IMR-90 (cell line): Measurements from ENCODE around the gene UNC13C. TPM values are rescaled to one million over a fixed set of nuclear protein-coding genes. Genes with fewer than 3 reads are reported as not detected.

ENCODE experiments used
- ATAC-seq: fragments of 200-7000 bp; cut with Tn5 transposase; 2 replicates; pipeline ENCODE4 v1.9.1; 2020; ENCODE audit warnings: low read depth, mild to moderate bottlenecking, moderate library complexity
- BruUV-seq: library from RNA; stranded (reverse); fragments of 400-500 nt; replicated peaks from 2 replicates; lab custom pipeline; 2021; lab: Mats Ljungman, UMichigan
- CTCF ChIA-PET: fragments of 300-600 bp; formaldehyde crosslinking; extraction: SDS; loops from one replicate; lab custom pipeline; 2021; ENCODE audit warnings: antibody characterized with exemption; lab: Yijun Ruan, JAX
- POLR2A ChIA-PET: fragments of 300-600 bp; sonication (Branson Sonifier 250); formaldehyde crosslinking; loops from one replicate; lab custom pipeline; 2022; ENCODE audit warnings: antibody characterized with exemption; ENCODE audit not compliant: unreplicated experiment; lab: Charles Lee
- DNase-seq: peaks from one replicate; pipeline ENCODE4 v3.0.0; 2013
- H2AFZ ChIP-seq: replicated peaks from 2 replicates; pipeline ENCODE3; 2013; ENCODE audit warnings: low read length, mild to moderate bottlenecking; ENCODE audit not compliant: poor library complexity
- H2AK5ac ChIP-seq: 2 replicates; pipeline ENCODE4 v1.6.1; 2013; ENCODE audit warnings: low read depth, low read length, inconsistent platforms
- H2AK9ac ChIP-seq: replicated peaks from 2 replicates; pipeline ENCODE3; 2013; ENCODE audit warnings: mild to moderate bottlenecking, low read depth, low read length, moderate library complexity; ENCODE audit not compliant: poor library complexity
- H2BK120ac ChIP-seq: 2 replicates; pipeline ENCODE4 v1.6.1; 2013; ENCODE audit warnings: low read depth, low read length, inconsistent platforms
- H2BK15ac ChIP-seq: 3 replicates; pipeline ENCODE4 v1.6.1; 2013; ENCODE audit warnings: low read depth, low read length, inconsistent platforms
- H2BK20ac ChIP-seq: 2 replicates; pipeline ENCODE4 v1.6.1; 2013; ENCODE audit warnings: low read depth, mild to moderate bottlenecking, inconsistent platforms, low read length, moderate library complexity
- H2BK5ac ChIP-seq: 2 replicates; pipeline ENCODE4 v1.6.1; 2013; ENCODE audit warnings: mild to moderate bottlenecking, low read depth, low read length, inconsistent platforms; ENCODE audit not compliant: poor library complexity, severe bottlenecking
- H3K14ac ChIP-seq: replicated peaks from 2 replicates; pipeline ENCODE4 v1.6.1; 2013; ENCODE audit warnings: low read depth, low read length, inconsistent platforms
- H3K18ac ChIP-seq: 2 replicates; pipeline ENCODE4 v1.6.1; 2013; ENCODE audit warnings: low read depth, low read length, control low read depth
- H3K23ac ChIP-seq: 2 replicates; pipeline ENCODE4 v1.6.1; 2013; ENCODE audit warnings: low read depth, low read length, inconsistent platforms
- H3K27ac ChIP-seq: 2 replicates; pipeline ENCODE4 v1.5.1; 2013; ENCODE audit warnings: mild to moderate bottlenecking, control low read depth, low read length; ENCODE audit not compliant: insufficient read depth
- H3K27me3 ChIP-seq: 2 replicates; pipeline ENCODE4 v1.6.1; 2013; ENCODE audit warnings: low read length; ENCODE audit not compliant: control insufficient read depth, insufficient read depth
- H3K36me3 ChIP-seq: 2 replicates; pipeline ENCODE4 v1.6.1; 2013; ENCODE audit warnings: low read length, mixed read lengths; ENCODE audit not compliant: control insufficient read depth, insufficient read depth
- H3K4ac ChIP-seq: 2 replicates; pipeline ENCODE4 v1.6.1; 2013; ENCODE audit warnings: low read depth, low read length, inconsistent platforms
- H3K4me1 ChIP-seq: 2 replicates; pipeline ENCODE4 v1.6.1; 2013; ENCODE audit warnings: low read length, mixed read lengths; ENCODE audit not compliant: control insufficient read depth, insufficient read depth
- H3K4me2 ChIP-seq: 2 replicates; pipeline ENCODE4 v1.6.1; 2013; ENCODE audit warnings: low read depth, mild to moderate bottlenecking, control low read depth, low read length, moderate library complexity
- H3K4me3 ChIP-seq: 2 replicates; pipeline ENCODE4 v1.5.1; 2013; ENCODE audit warnings: low read depth, mild to moderate bottlenecking, control low read depth, low read length, moderate library complexity; ENCODE audit not compliant: insufficient read depth
- H3K56ac ChIP-seq: 2 replicates; pipeline ENCODE4 v1.6.1; 2013; ENCODE audit warnings: low read length, inconsistent platforms; ENCODE audit not compliant: insufficient read depth; ENCODE audit errors: extremely low read depth
- H3K79me1 ChIP-seq, 2 experiments: 2 replicates each; pipeline ENCODE4 v1.6.1; 2013; ENCODE audit warnings: low read length in 2 of 2, inconsistent platforms in 1 of 2, low read depth in 1 of 2
- H3K9ac ChIP-seq: 2 replicates; pipeline ENCODE4 v1.6.1; 2013; ENCODE audit warnings: low read depth, low read length, control low read depth
- H3K9me1 ChIP-seq: 2 replicates; pipeline ENCODE4 v1.6.1; 2013; ENCODE audit warnings: low read length, inconsistent platforms; ENCODE audit not compliant: insufficient read depth
- H3K9me3 ChIP-seq: 2 replicates; pipeline ENCODE4 v1.6.1; 2013; ENCODE audit warnings: low read length; ENCODE audit not compliant: control insufficient read depth, insufficient read depth
- H4K20me1 ChIP-seq: 2 replicates; pipeline ENCODE4 v1.6.1; 2013; ENCODE audit warnings: low read length, inconsistent platforms; ENCODE audit not compliant: insufficient read depth
- H4K5ac ChIP-seq: 2 replicates; pipeline ENCODE4 v1.6.1; 2013; ENCODE audit warnings: mild to moderate bottlenecking, low read depth, low read length, control low read depth
- H4K8ac ChIP-seq, 2 experiments: 2 replicates each; pipeline ENCODE4 v1.6.1; 2013; ENCODE audit warnings: low read depth in 2 of 2, low read length in 2 of 2, control low read depth in 1 of 2, inconsistent platforms in 1 of 2
- H4K91ac ChIP-seq: 2 replicates; pipeline ENCODE4 v1.6.1; 2013; ENCODE audit warnings: low read depth, low read length, inconsistent platforms; ENCODE audit not compliant: insufficient read depth
- ELK1 ChIP-seq: fragments of 150-350 bp; IDR thresholded peaks from 2 replicates; pipeline ENCODE4 v1.6.1; 2016; ENCODE audit warnings: low read depth, mild to moderate bottlenecking, low read length, moderate library complexity, borderline replicate concordance
- MAFK ChIP-seq: IDR thresholded peaks from 2 replicates; pipeline ENCODE4 v1.6.1; 2012; ENCODE audit warnings: low read depth, low read length, improper control_type of control experiment
- RFX5 ChIP-seq: IDR thresholded peaks from 2 replicates; pipeline ENCODE4 v1.8.0; 2012; ENCODE audit warnings: low read depth, mild to moderate bottlenecking, low read length, moderate library complexity
- SMC3 ChIP-seq: fragments of 150-350 bp; IDR thresholded peaks from 2 replicates; pipeline ENCODE4 v1.6.1; 2016; ENCODE audit warnings: low read depth, mild to moderate bottlenecking, antibody characterized with exemption, low read length, moderate library complexity
- WGBS, 2 experiments: methylation state at CpG; one replicate each; pipeline versions ENCODE4 v1.1.5 to v1.1.7; 2013; ENCODE audit warnings: missing lambda C conversion rate in 2 of 2; ENCODE audit not compliant: insufficient read length in 1 of 2; ENCODE audit errors: extremely low coverage in 2 of 2; 5-methylcytosine and 5-hydroxymethylcytosine counted together
- dilution Hi-C: fragments of 300-500 bp; cut with HindIII; formaldehyde crosslinking; loops from one replicate; pipeline ENCODE4 v1.14.3; 2018; ENCODE audit warnings: low sequenced_read_pairs; ENCODE audit not compliant: unreplicated experiment
- in situ Hi-C: fragments of 300-500 bp; cut with MboI; formaldehyde crosslinking; loops from 3 replicates; pipeline ENCODE4 v1.14.3; 2019; ENCODE audit warnings: low sequenced_read_pairs, inconsistent platforms, mixed read lengths
- intact Hi-C: fragments of 100-400 bp; cut with micrococcal nuclease; formaldehyde crosslinking; loops from 2 replicates; pipeline ENCODE4 v1.10.0; 2022
- polyA plus RNA-seq, 3 experiments: library from polyadenylated mRNA; depleted of rRNA; stranded (reverse); fragments of >200 nt; gene quantifications; 2 replicates each; pipeline ENCODE4 v1.2.3, GENCODE V29; 2012; ENCODE audit warnings: low replicate concordance in 1 of 3
- total RNA-seq: library from RNA; depleted of rRNA; stranded (reverse); fragments of >200 nt; gene quantifications from 2 replicates; pipeline ENCODE4 v1.2.3, GENCODE V29; 2012

The UNC13C gene
- total and polyA plus RNA-seq, 2 of the 4 experiments (the other 2 are of a cell fraction), result not detected

DNA sequence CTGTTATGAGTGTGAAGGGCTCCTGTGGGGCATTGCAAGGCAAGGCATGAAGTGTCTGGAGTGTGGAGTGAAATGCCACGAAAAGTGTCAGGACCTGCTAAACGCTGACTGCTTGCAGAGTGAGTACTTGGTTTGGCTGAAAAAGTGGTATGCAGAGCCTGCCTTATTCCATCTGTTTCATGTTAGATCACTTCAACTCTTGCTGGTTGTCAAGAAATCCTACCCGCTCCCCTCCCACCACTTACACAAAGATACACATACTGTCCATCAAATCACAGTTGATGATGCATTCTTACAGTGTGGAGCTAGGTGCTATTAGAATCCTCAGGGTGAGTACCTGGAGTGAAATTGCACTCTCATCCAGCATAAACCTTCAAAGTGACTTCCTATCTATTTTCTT lies 272.1 kb downstream of the UNC13C start:
- dilution Hi-C loops (no loop called here), intact Hi-C loops (no loop called here), in situ Hi-C loops (no loop called here)
- H3K27me3 ChIP-seq, result no peaks in the 10 kb centered on the region
- no peak overlapping the region for H3K18ac ChIP-seq
- H3K4me3 ChIP-seq, result no peak overlapping the region
- no peak overlapping the region for H3K27ac ChIP-seq
- H3K4me1 ChIP-seq, result no peaks in the 10 kb centered on the region
- no peak overlapping the region for H2AK5ac ChIP-seq
- H2BK15ac ChIP-seq, result no peak overlapping the region
- TF ChIP-seq MAFK (no peak), SMC3 (no peak), ELK1 (no peak), RFX5 (no peak)
- H3K56ac ChIP-seq, result no peak overlapping the region
- H3K9ac ChIP-seq, result no peak overlapping the region
- H3K23ac ChIP-seq, result no peak overlapping the region
- no TSS peak for BruUV-seq
- H3K14ac ChIP-seq, result no peak overlapping the region
- no peak overlapping the region for H2BK120ac ChIP-seq
- H4K8ac ChIP-seq, result no peak overlapping the region
- no peaks in the 10 kb centered on the region for H3K36me3 ChIP-seq
- DNase-seq (no peak), ATAC-seq (no peak)
- H2AK9ac ChIP-seq, result no peak overlapping the region
- no peak overlapping the region for H3K4me2 ChIP-seq
- H2BK20ac ChIP-seq, result no peak overlapping the region
- peaks cover 8% of the 10 kb centered on the region for H3K9me3 ChIP-seq
- H4K20me1 ChIP-seq, result no peaks in the 10 kb centered on the region
- no peak overlapping the region for H3K4ac ChIP-seq
- H4K5ac ChIP-seq, result no peak overlapping the region
- no CpG with 5 or more reads among the region's 3 CpGs for WGBS, 2 experiments
- ChIA-PET CTCF (interaction anchor here (0.6 kb wide), 1 partner anchor 13 kb away, joined by 4 read pairs; no protein-coding TSS in a partner anchor), POLR2A (no interaction called here)
- H2BK5ac ChIP-seq, result no peak overlapping the region
- no peak overlapping the region for H4K91ac ChIP-seq
- H2AFZ ChIP-seq, result no peak overlapping the region
- H3K9me1 ChIP-seq, result no peaks in the 10 kb centered on the region
- no peaks in the 10 kb centered on the region for H3K79me1 ChIP-seq
